T-cell (primary cell): ENCODE results near the gene GRB2. TPM values are rescaled to one million over a fixed set of nuclear protein-coding genes. Genes with fewer than 3 reads are reported as not detected.
A peak's percentile ranks its signal among the peaks of the same experiment; 100 is the strongest.
"Not testable (repeated sequence)": the region's sequence is repeated elsewhere in the genome, so short reads cannot be mapped to it uniquely, and the experiment has no call there.

Experiments
- ATAC-seq, 4 experiments: fragments of 200-7000 bp in 3 of 4; fragments of 150-1000 bp in 1 of 4; cut with Tn5 transposase; replicated peaks in 1 of 4; 1 replicate in 3 of 4; 2 replicates in 1 of 4; pipeline ENCODE4 v1.10.0; 2021; ENCODE audit warnings: moderate library complexity in 3 of 4, mild to moderate bottlenecking in 2 of 4, moderate number of reproducible peaks in 1 of 4
- CTCF ChIA-PET, 2 donors: fragments of 300-600 bp; sonication (Branson Sonifier 250); formaldehyde crosslinking; loops; one replicate each; lab custom pipeline; 2022; ENCODE audit warnings: antibody characterized with exemption in 2 of 2; lab: Charles Lee
- POLR2A ChIA-PET, 2 donors: fragments of 300-600 bp; sonication (Branson Sonifier 250); formaldehyde crosslinking; loops; one replicate each; lab custom pipeline; 2022; ENCODE audit warnings: antibody characterized with exemption in 2 of 2; lab: Charles Lee
- DNase-seq, 35 experiments: peaks; one replicate each; pipeline versions ENCODE4 v3.0.0 to v3.0.0-alpha.2; 2013 to 2023
- H3K27ac ChIP-seq: one replicate; pipeline ENCODE4 v1.5.1; 2013; ENCODE audit warnings: low read length
- H3K27me3 ChIP-seq, 2 experiments: replicated peaks in 1 of 2; 1 replicate in 1 of 2; 2 replicates in 1 of 2; pipeline versions ENCODE4 v1.6.1 to v1.7.0; 2013; ENCODE audit warnings: low read length in 1 of 2, mixed read lengths in 1 of 2; ENCODE audit not compliant: control insufficient read depth in 2 of 2, insufficient read depth in 2 of 2; ENCODE audit errors: extremely low read depth in 1 of 2
- H3K36me3 ChIP-seq, 2 donors: 1 replicate in 1 of 2; 2 replicates in 1 of 2; pipeline versions ENCODE4 v1.6.1 to v1.7.0; 2013; ENCODE audit warnings: low read length in 1 of 2; ENCODE audit not compliant: control insufficient read depth in 2 of 2, insufficient read depth in 1 of 2; ENCODE audit errors: extremely low read depth in 1 of 2
- H3K4me1 ChIP-seq, 2 experiments: 1 replicate in 1 of 2; 2 replicates in 1 of 2; pipeline versions ENCODE4 v1.6.1 to v1.7.0; 2013; ENCODE audit warnings: low read length in 2 of 2, mixed read lengths in 1 of 2; ENCODE audit not compliant: insufficient read depth in 2 of 2, control insufficient read depth in 1 of 2; ENCODE audit errors: extremely low read depth in 1 of 2
- H3K4me3 ChIP-seq, 2 donors: 1 replicate in 1 of 2; 2 replicates in 1 of 2; pipeline versions ENCODE4 v1.5.1 to v1.7.0; 2013; ENCODE audit warnings: mild to moderate bottlenecking in 2 of 2, low read length in 1 of 2, moderate library complexity in 1 of 2; ENCODE audit not compliant: control insufficient read depth in 1 of 2; ENCODE audit errors: extremely low read depth in 1 of 2
- H3K9me3 ChIP-seq: 2 replicates; pipeline ENCODE4 v1.7.0; 2013
- H3K27ac Mint-ChIP-seq, 2 donors: one replicate each; pipeline ENCODE4 v1.8.0; 2020 to 2021; ENCODE audit warnings: mild to moderate bottlenecking in 2 of 2, mixed read lengths in 2 of 2
- H3K27me3 Mint-ChIP-seq, 2 donors: one replicate each; pipeline ENCODE4 v1.8.0; 2021 to 2022; ENCODE audit warnings: mixed read lengths in 2 of 2
- H3K36me3 Mint-ChIP-seq: one replicate; pipeline ENCODE4 v1.8.0; 2021; ENCODE audit warnings: mixed read lengths
- H3K4me1 Mint-ChIP-seq, 3 donors: one replicate each; pipeline ENCODE4 v1.8.0; 2020 to 2022; ENCODE audit warnings: mixed read lengths in 3 of 3, mild to moderate bottlenecking in 1 of 3
- H3K4me3 Mint-ChIP-seq, 3 donors: one replicate each; pipeline ENCODE4 v1.8.0; 2020 to 2022; ENCODE audit warnings: mild to moderate bottlenecking in 3 of 3, mixed read lengths in 3 of 3, moderate library complexity in 3 of 3
- H3K9me3 Mint-ChIP-seq, 3 donors: one replicate each; pipeline ENCODE4 v1.8.0; 2020 to 2022; ENCODE audit warnings: mixed read lengths in 3 of 3
- WGBS: methylation state at CpG from one replicate; pipeline ENCODE4 v1.1.5; 2013; ENCODE audit warnings: missing lambda C conversion rate; ENCODE audit not compliant: insufficient coverage; 5-methylcytosine and 5-hydroxymethylcytosine counted together
- total RNA-seq, 35 experiments: library from RNA in 6 of 35; stranded (reverse) in 6 of 35; fragments of 120-200 nt in 1 of 35; gene quantifications; one replicate each; pipeline versions ENCODE4 v1.2.1 to v1.2.4 and lab custom pipeline; 2013 to 2026

Gene GRB2
- total RNA-seq, 5 donors from 2014 or later (not counting 1 experiment from before 2014, with no cell fraction given), result 103 to 133 (median 130) TPM

GRCh38 chr17:75367838-75368789, 37.4 kb downstream of the GRB2 start:
- not testable (repeated sequence) for H3K27me3 Mint-ChIP-seq, H3K4me3 ChIP-seq, H3K9me3 Mint-ChIP-seq, ATAC-seq, H3K36me3 Mint-ChIP-seq, H3K36me3 ChIP-seq, DNase-seq, H3K9me3 ChIP-seq, H3K27ac ChIP-seq, H3K27me3 ChIP-seq
- peaks cover 18 to 51% of the 10 kb centered on the region in 2 experiments for H3K4me1 ChIP-seq
- ChIA-PET CTCF (interaction anchor here (0.6 to 1.8 kb wide), 2 partner anchors 12 to 34 kb away, joined by 3 to 4 read pairs; no protein-coding TSS in a partner anchor), POLR2A (interaction anchor here in 1 of 2 donors (0.6 kb wide), 1 partner anchor 834 kb away, joined by 3 read pairs; no protein-coding TSS in a partner anchor)
- H3K27ac Mint-ChIP-seq, result peak overlapping the region in 1 of 2 donors; percentile 8
- 89% methylated on average over 10 of the region's 25 CpGs for WGBS
- peaks cover 91 to 96% (median 93%) of the 10 kb centered on the region in 3 donors for H3K4me1 Mint-ChIP-seq
- H3K4me3 Mint-ChIP-seq, result peak overlapping the region in 1 of 3 donors; percentile 26

GRCh38 chr17:75367312-75367711, 38.2 kb downstream of the GRB2 start:
- Mint-ChIP-seq H3K36me3 (peaks cover 5% of the 10 kb centered on the region), H3K27ac (peak overlapping the region in 1 of 2 donors; percentile 40), H3K4me1 (peaks cover 91 to 96% (median 93%) of the 10 kb centered on the region in 3 donors), H3K27me3 (no peaks in the 10 kb centered on the region), H3K9me3 (no peaks in the 10 kb centered on the region), H3K4me3 (no peak overlapping the region)
- ChIA-PET POLR2A (no interaction called here), CTCF (interaction anchor here in 1 of 2 donors (0.6 kb wide), 1 partner anchor 60 kb away, joined by 5 read pairs; no protein-coding TSS in a partner anchor)
- no CpG with 5 or more reads among the region's 1 CpG for WGBS
- peak in 1 of 4 experiments; percentile 43 for ATAC-seq
- Histone ChIP-seq H3K27me3 (no peaks in the 10 kb centered on the region), H3K4me1 (peaks cover 21 to 48% of the 10 kb centered on the region in 2 experiments), H3K9me3 (no peaks in the 10 kb centered on the region), H3K4me3 (no peak overlapping the region), H3K36me3 (no peaks in the 10 kb centered on the region), H3K27ac (no peak overlapping the region)
- no peak for DNase-seq

GRCh38 chr17:75366432-75366831, 39.0 kb downstream of the GRB2 start:
- peaks cover 91 to 96% (median 93%) of the 10 kb centered on the region in 3 donors for H3K4me1 Mint-ChIP-seq
- no peaks in the 10 kb centered on the region for H3K27me3 Mint-ChIP-seq
- peak overlapping the region in 1 of 3 donors; percentile 58 for H3K4me3 Mint-ChIP-seq
- ChIA-PET CTCF (interaction anchor here in 1 of 2 donors (0.6 kb wide), 1 partner anchor 433 kb away, joined by 6 read pairs; no protein-coding TSS in a partner anchor), POLR2A (interaction anchor here in 1 of 2 donors (1.1 kb wide), 1 partner anchor 18 kb away, joined by 4 read pairs; no protein-coding TSS in a partner anchor)
- H3K4me1 ChIP-seq, result peaks cover 28 to 42% of the 10 kb centered on the region in 2 experiments
- no peaks in the 10 kb centered on the region for H3K27me3 ChIP-seq
- no peaks in the 10 kb centered on the region for H3K36me3 ChIP-seq
- no peaks in the 10 kb centered on the region for H3K9me3 Mint-ChIP-seq
- peaks cover 3% of the 10 kb centered on the region for H3K36me3 Mint-ChIP-seq
- ATAC-seq (no peak), DNase-seq (no peak)
- no peaks in the 10 kb centered on the region for H3K9me3 ChIP-seq
- no CpG with 5 or more reads among the region's 6 CpGs for WGBS
- H3K27ac Mint-ChIP-seq, result peak overlapping the region; percentile 48 to 73
- no peak overlapping the region for H3K4me3 ChIP-seq
- no peak overlapping the region for H3K27ac ChIP-seq

- CTCF ChIA-PET, result interaction anchor here in 1 of 2 donors (0.5 kb wide), 1 partner anchor 16 kb away, joined by 4 read pairs; no protein-coding TSS in a partner anchor
- no peak for DNase-seq
- ATAC-seq, result no peak
- no peaks in the 10 kb centered on the region for H3K36me3 ChIP-seq
- Mint-ChIP-seq H3K9me3 (no peaks in the 10 kb centered on the region), H3K27me3 (no peaks in the 10 kb centered on the region), H3K4me1 (peaks cover 93 to 96% (median 95%) of the 10 kb centered on the region in 3 donors), H3K36me3 (no peaks in the 10 kb centered on the region), H3K27ac (peak overlapping the region; percentile 57 to 77), H3K4me3 (peak overlapping the region in 2 of 3 donors; percentile 8 to 58)
- no peak overlapping the region for H3K27ac ChIP-seq
- no peaks in the 10 kb centered on the region for H3K9me3 ChIP-seq
- H3K4me3 ChIP-seq, result no peak overlapping the region
- no peaks in the 10 kb centered on the region for H3K27me3 ChIP-seq
- no CpG with 5 or more reads among the region's 6 CpGs for WGBS
- POLR2A ChIA-PET, result interaction anchor here in 1 of 2 donors (1.1 kb wide), 1 partner anchor 17 kb away, joined by 4 read pairs; no protein-coding TSS in a partner anchor
- peaks cover 32 to 37% of the 10 kb centered on the region in 2 experiments for H3K4me1 ChIP-seq
These were observed 39.6 kb downstream of the GRB2 start for GRCh38 chr17:75365931-75366275.

GRCh38 chr17:75365009-75365930, 40.2 kb downstream of the GRB2 start:
- ATAC-seq (peak in 1 of 4 experiments; percentile 29), DNase-seq (no peak)
- H3K36me3 ChIP-seq, result no peaks in the 10 kb centered on the region
- Mint-ChIP-seq H3K4me1 (peaks cover 93 to 99% (median 95%) of the 10 kb centered on the region in 3 donors), H3K36me3 (no peaks in the 10 kb centered on the region), H3K4me3 (peak overlapping the region in 2 of 3 donors; percentile 22 to 58), H3K9me3 (no peaks in the 10 kb centered on the region), H3K27me3 (no peaks in the 10 kb centered on the region), H3K27ac (peak overlapping the region; percentile 57 to 77)
- ChIA-PET CTCF (interaction anchor here in 1 of 2 donors (0.5 kb wide), 1 partner anchor 15 kb away, joined by 4 read pairs; no protein-coding TSS in a partner anchor), POLR2A (no interaction called here)
- H3K27ac ChIP-seq, result no peak overlapping the region
- WGBS, result no CpG with 5 or more reads among the region's 8 CpGs
- no peak overlapping the region for H3K4me3 ChIP-seq
- no peaks in the 10 kb centered on the region for H3K27me3 ChIP-seq
- H3K4me1 ChIP-seq, result peaks cover 37 to 42% of the 10 kb centered on the region in 2 experiments
- no peaks in the 10 kb centered on the region for H3K9me3 ChIP-seq
